ENCODE results near the gene UBE2D4.
"Not testable (repeated sequence)": the region's sequence is repeated elsewhere in the genome, so short reads cannot be mapped to it uniquely, and the experiment has no call there.

Gene UBE2D4

GRCh38 chr7:43914795-43915194 is 11.4 kb upstream of the UBE2D4 start:
- no peak for DNase-seq

- no peak for DNase-seq
Observed at GRCh38 chr7:43915907-43916306, 10.3 kb upstream of the UBE2D4 start.

GRCh38 chr7:43921423-43921822 is 4.8 kb upstream of the UBE2D4 start:
- DNase-seq, result no peak

- no peak for DNase-seq
Observed at GRCh38 chr7:43922726-43923125, 3.5 kb upstream of the UBE2D4 start.

GRCh38 chr7:43926798-43927123 is 525 bp downstream of the UBE2D4 start:
- DNase-seq, result no peak

GRCh38 chr7:43927810-43928209 is 1.6 kb downstream of the UBE2D4 start:
- DNase-seq, result no peak

GRCh38 chr7:43929529-43930457 is 3.6 kb downstream of the UBE2D4 start:
- DNase-seq, result no peak

GRCh38 chr7:43931346-43931745 is 5.1 kb downstream of the UBE2D4 start:
- no peak for DNase-seq

GRCh38 chr7:43933902-43934560 is 7.8 kb downstream of the UBE2D4 start:
- no peak for DNase-seq

GRCh38 chr7:43937444-43937843 is 11.2 kb downstream of the UBE2D4 start:
- DNase-seq, result no peak

GRCh38 chr7:43938892-43939482 is 12.8 kb downstream of the UBE2D4 start:
- no peak for DNase-seq

- DNase-seq, result no peak
Observed at GRCh38 chr7:43942250-43942649, 16.0 kb downstream of the UBE2D4 start.

GRCh38 chr7:43942997-43943396 is 16.8 kb downstream of the UBE2D4 start:
- no peak for DNase-seq

- no peak for DNase-seq
Observed at GRCh38 chr7:43943417-43944187, 17.4 kb downstream of the UBE2D4 start.

- no peak for DNase-seq
Observed at GRCh38 chr7:43944286-43944685, 18.1 kb downstream of the UBE2D4 start.

- DNase-seq, result no peak
Observed at GRCh38 chr7:43952028-43952427, 25.8 kb downstream of the UBE2D4 start.

- DNase-seq, result no peak
Observed at GRCh38 chr7:43953071-43953470, 26.8 kb downstream of the UBE2D4 start.

GRCh38 chr7:43954524-43955228 is 28.4 kb downstream of the UBE2D4 start:
- no peak for DNase-seq

GRCh38 chr7:43956027-43956426 is 29.8 kb downstream of the UBE2D4 start:
- DNase-seq, result no peak

GRCh38 chr7:43960933-43961332 is 34.7 kb downstream of the UBE2D4 start:
- DNase-seq, result no peak

GRCh38 chr7:43966392-43966791 is 40.2 kb downstream of the UBE2D4 start:
- not testable (repeated sequence) for DNase-seq

Measured in stimulated activated CD4-positive, alpha-beta T cell treated with anti-CD3 and anti-CD28 coated beads, Interleukin-2, amount 100 ng/mL, for 48 hours (primary cell).